AG09309 (cell line): ENCODE data around the gene PALM3.

ENCODE experiments used
- DNase-seq: peaks from one replicate; pipeline ENCODE4 v3.0.0-alpha.2; 2010; ENCODE audit warnings: low read depth
- H3K4me3 ChIP-seq: 2 replicates; pipeline ENCODE4 v1.5.1; 2011; ENCODE audit warnings: mild to moderate bottlenecking, low read depth, low read length, moderate library complexity; ENCODE audit not compliant: control insufficient read depth
- TF ChIP-seq, protein P1 (sequence below): IDR thresholded peaks from 2 replicates; pipeline ENCODE4 v1.5.1; 2011; ENCODE audit warnings: mild to moderate bottlenecking, low read depth, low read length, inconsistent platforms; ENCODE audit not compliant: insufficient read depth, control insufficient read depth; ENCODE audit errors: missing control alignments

Gene PALM3

DNA sequence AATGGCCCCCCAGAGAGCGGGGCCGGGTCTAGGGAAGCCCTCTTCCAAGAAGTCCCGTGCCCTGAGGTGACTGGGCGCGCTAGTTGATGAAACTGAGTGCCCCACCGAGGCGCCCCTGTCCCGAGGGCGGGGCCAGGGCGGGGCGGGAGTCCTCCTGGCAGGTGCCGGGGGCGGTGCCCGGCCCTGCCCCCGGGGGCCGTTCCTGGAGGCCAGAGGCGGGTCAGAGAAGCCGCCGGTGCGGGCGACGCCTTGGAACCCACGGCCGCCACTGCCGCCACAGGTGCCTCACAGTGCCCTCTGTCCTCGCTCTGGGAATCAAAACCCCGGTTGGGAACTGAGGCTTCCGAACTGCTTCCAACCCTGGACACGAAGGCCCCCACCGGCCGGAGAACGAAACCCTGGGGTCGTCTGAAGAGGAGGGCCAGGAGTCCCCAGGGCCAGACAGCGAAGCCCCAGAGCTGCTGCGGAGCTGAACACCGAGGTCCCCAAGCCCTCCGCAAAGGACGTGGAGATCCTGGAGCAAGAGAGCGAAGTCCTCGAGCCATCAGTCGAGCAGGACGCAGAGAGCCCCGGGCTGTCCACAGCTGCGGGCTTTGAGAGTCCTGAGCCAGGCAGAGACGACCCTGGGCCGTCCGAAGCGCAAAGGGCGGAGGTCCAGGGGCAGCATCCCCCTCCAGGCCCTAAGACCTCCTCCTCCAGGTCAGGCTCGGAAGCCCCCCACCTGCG lies 10.8 kb upstream of the PALM3 start, which contains the start of gene MISP3:
Gene MISP3 (plus strand): TSS at position 252 of the 726 bp plus-strand sequence. CDS start 524 bp downstream, outside the sequence.
- peak within 1 kb of the TSS; percentile 74 for H3K4me3 ChIP-seq
- TF ChIP-seq, protein P1, sequence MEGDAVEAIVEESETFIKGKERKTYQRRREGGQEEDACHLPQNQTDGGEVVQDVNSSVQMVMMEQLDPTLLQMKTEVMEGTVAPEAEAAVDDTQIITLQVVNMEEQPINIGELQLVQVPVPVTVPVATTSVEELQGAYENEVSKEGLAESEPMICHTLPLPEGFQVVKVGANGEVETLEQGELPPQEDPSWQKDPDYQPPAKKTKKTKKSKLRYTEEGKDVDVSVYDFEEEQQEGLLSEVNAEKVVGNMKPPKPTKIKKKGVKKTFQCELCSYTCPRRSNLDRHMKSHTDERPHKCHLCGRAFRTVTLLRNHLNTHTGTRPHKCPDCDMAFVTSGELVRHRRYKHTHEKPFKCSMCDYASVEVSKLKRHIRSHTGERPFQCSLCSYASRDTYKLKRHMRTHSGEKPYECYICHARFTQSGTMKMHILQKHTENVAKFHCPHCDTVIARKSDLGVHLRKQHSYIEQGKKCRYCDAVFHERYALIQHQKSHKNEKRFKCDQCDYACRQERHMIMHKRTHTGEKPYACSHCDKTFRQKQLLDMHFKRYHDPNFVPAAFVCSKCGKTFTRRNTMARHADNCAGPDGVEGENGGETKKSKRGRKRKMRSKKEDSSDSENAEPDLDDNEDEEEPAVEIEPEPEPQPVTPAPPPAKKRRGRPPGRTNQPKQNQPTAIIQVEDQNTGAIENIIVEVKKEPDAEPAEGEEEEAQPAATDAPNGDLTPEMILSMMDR: no peak
- DNase-seq: no peak

DNA sequence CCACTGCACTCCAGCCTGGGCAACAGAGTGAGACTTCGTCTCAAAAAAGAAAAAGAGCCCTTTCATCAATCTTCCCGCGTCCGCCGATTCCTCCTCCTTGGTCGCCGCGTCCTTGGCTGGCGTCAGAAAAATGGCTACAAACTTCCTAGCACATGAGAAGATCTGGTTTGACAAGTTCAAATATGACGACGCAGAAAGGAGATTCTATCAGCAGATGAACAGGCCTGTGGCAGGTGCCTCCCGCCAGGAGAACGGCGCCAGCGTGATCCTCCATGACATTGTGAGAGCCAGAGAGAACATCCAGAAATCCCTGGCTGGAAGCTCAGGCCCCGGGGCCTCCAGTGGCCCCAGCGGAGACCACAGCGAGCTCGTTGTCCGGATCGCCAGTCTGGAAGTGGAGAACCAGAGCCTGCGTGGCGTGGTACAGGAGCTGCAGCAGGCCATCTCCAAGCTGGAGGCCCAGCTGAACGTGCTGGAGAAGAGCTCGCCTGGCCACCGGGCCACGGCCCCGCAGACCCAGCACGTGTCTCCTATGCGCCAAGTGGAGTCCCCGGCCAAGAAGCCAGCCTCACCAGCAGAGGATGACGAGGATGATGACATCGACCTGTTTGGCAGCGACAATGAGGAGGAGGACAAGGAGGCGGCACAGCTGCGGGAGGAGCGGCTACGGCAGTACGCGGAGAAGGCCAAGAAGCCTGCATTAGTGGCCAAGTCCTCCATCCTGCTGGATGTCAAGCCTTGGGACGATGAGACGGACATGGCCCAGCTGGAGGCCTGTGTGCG lies 8.6 kb upstream of the PALM3 start:
- TF ChIP-seq, protein P1: no peak
- DNase-seq: no peak
- H3K4me3 ChIP-seq: no peak overlapping the region

DNA sequence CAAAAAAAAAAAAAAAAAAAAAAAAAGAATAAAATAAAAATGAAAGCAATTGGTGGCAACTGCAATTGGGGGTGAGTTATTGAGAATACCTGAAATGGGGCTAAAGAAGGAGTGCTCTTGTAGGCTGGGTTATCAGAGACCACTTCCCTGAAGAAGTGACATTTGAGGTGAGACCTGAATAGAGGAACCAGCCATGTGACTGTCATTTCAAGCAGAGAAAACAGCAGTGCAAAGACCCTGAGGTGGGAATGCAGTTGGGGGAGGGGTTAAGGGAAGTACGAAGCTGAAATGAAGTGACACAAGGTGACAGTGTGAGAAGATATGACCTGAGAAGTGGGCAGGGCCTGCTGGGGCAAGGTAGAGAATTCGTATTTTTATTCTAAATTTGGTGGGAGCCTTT lies 4.3 kb upstream of the PALM3 start:
- no peak for DNase-seq
- TF ChIP-seq, protein P1: no peak
- no peak overlapping the region for H3K4me3 ChIP-seq

GRCh38 chr19:14063105-14063504 lies 1.2 kb upstream of the PALM3 start:
- no peak overlapping the region for H3K4me3 ChIP-seq
- DNase-seq: no peak
- TF ChIP-seq, protein P1: no peak

DNA sequence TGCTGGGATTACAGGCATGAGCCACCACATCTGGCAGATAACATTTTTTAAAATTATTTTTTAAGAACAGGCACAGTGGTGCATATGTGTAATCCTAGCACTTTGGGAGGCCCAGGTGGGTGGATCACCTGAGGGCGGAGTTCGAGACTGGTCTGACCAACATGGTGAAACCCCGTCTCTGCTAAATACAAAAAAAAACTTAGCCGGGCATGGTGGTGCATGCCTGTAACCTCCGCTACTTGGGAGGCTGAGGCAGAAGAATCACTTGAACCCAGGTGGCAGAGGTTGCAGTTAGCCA lies 631 bp upstream of the PALM3 start:
- no peak overlapping the region for H3K4me3 ChIP-seq
- DNase-seq: no peak
- TF ChIP-seq, protein P1: no peak

DNA sequence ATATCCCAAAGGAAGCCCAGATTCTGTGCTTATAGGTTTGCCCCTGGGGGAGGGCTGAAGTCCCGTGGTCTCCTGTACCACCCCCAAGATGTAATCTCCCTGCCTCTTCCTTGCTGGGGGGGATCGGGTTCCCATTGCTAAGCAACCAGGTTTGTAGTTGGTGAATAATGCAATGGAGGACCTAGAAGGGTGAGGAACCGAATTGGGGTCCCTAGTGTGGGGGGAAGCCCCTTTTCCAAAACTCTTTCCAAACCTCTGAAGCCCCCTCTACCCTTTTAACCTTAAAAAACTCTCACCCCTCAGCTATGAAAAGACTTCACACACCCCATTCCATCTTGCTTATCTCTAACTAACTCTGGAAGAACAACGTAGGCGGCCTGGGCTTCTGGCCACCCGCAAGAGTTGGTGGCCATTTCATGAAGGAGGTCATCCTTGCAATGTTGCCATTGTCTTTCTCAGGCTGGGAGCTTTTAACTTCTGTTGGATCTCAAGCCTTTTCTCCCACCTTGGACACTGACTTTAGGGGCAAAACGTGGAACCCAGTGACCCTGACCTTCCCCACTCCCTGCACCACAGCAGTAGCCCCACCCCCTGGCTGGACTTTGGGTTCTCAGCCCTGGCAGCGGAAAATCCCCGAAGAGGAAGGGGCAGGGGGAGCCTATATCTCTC lies 661 bp downstream of the PALM3 start:
- TF ChIP-seq, protein P1: no peak
- H3K4me3 ChIP-seq: no peak overlapping the region
- no peak for DNase-seq
